Activated CD8-positive, alpha-beta memory T cell treated with anti-CD3 and anti-CD28 coated beads, Interleukin-2, amount 50 U/mL, for 24 hours (primary cell): ENCODE results near the gene NT5DC4.
"Not testable (repeated sequence)": the region's sequence is repeated elsewhere in the genome, so short reads cannot be mapped to it uniquely, and the experiment has no call there.

Experiments used
- DNase-seq: peaks from one replicate; pipeline ENCODE4 v3.0.0-alpha.2; 2020; ENCODE audit errors: extremely low read depth

The NT5DC4 gene

DNA sequence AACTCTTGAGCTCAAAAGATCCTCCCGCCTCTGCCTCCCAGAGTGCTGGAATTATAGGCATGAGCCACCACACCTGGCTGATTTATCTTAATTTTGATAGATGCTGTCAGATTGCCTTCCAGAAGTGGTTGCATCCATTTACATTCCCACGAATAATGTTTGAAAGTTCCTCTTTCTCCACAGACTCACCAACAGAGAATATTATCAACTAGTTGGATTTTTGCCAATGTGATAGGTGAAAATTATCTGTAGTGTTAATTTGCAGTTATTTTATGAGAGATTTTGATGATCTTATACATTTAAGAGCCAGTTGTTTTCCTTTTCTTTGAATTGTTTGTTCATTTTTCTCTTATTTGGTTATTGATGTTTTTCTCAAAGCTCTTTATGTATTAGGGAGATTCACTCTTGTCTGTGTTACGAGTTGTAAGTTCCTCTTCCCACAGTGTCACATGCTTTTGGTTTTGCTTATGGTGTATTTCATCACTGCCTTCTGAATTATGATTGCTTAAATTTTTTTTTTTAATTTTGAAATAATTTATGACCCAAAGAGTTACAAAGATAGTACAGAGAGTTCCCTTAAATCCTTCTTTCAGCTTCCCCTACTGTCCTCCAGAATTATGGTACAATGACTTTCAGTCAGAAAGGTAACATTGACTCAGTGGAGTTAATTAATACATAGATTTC, 20.7 kb upstream of the NT5DC4 start:
- no peak for DNase-seq

DNA sequence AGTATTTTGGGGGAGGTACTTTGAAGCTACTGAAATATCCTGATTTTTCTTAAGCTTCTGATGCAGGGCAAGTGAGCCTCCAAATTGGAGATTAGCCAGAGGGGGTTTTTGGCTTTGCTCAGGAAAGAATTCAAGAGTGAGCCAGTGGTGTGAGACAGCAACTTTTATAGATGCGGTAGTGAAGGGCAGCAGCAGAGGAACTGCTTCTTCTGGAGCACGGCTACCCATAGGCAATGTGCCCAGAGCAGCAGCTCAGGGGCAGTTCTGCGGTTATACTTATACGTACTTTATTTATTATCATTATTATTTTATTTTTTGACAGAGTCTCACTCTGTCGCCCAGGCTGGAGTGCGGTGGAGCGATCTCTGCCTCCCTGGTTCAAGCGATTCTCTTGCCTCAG, 19.8 kb upstream of the NT5DC4 start:
- no peak for DNase-seq

DNA sequence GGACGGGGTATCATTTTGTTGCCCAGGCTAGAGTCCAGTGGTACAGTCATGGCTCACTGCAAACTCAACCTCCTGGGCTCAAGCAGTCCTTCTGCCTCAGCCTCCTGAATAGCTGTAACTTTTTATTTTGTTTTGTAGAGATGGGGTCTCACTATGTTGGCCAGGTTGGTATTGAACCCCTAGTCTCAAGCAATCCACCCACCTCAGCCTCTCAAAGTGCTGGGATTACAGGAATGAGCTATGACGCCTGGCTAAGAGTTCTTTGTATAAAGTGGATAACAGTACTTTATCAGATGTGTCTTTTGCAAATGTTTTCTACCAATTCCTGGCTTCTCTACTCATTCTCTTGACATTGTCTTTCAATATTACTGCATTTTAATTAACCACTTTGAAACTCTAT, 17.1 kb upstream of the NT5DC4 start:
- DNase-seq = no peak

DNA sequence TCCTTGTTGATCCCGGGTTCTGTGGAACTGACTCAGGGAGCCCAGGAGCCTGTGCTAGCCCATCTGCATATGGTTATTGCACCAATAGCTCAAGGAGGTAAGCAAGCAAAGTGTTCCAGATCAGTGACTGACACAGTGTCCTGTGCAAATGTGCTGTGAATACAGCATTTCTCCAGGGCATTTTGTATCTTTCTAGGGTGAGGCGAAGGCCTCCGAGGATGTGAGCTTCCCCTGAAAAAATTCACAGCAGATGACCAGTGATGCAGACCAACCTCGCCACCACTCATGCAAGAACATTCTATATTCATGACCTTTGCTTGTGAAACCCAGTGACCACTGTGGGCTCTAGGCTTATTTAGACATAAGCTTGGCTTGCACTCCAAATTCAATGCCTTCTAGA, 15.2 kb upstream of the NT5DC4 start:
- DNase-seq = no peak

DNA sequence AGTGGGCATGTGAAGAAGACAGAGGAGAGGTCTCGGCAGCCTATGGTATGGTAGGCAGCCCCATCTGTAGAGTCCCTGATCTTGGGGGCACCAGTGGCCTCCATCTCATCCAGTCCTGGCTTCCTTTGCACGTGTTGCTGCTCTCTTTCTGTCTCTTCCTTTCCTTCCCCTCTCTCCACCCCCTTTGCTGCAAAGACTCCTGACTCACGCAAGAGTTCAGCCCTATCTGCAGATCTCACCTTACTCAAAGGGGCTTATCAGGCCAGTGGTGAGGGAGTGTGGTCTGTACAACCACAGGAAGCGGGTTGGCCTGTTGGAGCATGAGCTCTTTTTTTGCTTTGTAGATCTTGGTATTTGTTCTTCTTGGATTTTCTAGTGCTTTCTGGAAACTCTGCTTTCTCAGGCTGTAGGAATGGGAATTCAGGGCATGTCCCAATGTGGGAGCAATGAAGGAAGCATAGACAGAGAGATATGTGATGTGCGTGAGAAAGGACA, 14.6 kb upstream of the NT5DC4 start:
- DNase-seq = peak; percentile 34

DNA sequence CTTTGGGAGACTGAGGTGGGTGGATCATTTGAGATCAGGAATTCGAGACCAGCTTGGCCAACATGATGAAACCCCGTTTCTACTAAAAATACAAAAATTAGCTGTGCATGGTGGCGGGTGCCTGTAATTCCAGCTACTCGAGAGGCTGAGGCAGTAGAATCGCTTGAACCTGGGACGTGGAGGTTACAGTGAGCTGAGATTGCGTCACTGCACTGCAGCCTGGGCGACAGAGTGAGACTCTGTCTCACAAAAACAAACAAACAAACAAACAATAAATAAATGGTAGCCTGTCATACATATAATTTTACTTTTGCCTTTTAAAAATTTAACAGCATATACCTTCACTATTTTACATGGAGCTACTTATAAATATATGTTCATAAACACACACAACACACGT, 13.9 kb upstream of the NT5DC4 start:
- DNase-seq = not testable (repeated sequence)

DNA sequence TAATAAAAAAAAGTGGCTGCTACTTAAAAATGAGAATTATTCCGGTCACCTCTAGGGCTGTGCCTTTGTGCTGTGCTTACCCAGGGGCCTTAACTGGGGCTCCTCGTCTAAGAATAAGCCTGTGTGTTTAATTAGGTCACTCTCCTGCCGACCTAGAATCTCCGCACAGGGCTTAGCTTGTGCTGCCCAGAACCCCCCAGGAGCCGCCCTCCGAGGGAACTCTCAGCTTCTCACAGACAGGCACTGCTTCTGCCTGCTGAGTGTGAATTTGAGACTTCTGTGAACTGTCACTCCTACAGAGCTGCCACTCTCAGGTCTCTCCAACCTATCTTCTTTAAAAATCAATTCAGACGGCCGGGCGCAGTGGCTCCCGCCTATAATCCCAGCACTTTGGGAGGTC, 11.9 kb upstream of the NT5DC4 start:
- DNase-seq = no peak

DNA sequence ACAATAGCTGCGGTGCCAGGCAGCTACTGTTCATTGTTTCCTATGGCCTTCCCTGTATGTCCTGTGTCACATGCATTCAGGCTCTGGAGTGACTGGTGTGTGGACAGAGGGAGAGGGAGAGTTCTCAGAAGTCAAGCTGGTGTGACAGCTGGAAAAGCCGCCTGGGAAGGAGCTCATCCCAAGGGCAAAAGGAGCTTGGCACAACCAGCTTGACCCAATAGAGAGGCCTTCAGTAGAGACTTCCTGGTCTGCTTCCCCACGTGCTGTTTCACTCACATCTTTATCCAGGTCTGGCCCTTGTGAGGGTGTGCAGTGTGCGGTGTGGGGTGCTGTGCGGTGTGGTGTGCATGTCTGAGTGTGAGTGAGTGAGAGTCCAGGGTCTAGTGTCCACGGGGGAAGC, 11.1 kb upstream of the NT5DC4 start:
- DNase-seq = no peak

DNA sequence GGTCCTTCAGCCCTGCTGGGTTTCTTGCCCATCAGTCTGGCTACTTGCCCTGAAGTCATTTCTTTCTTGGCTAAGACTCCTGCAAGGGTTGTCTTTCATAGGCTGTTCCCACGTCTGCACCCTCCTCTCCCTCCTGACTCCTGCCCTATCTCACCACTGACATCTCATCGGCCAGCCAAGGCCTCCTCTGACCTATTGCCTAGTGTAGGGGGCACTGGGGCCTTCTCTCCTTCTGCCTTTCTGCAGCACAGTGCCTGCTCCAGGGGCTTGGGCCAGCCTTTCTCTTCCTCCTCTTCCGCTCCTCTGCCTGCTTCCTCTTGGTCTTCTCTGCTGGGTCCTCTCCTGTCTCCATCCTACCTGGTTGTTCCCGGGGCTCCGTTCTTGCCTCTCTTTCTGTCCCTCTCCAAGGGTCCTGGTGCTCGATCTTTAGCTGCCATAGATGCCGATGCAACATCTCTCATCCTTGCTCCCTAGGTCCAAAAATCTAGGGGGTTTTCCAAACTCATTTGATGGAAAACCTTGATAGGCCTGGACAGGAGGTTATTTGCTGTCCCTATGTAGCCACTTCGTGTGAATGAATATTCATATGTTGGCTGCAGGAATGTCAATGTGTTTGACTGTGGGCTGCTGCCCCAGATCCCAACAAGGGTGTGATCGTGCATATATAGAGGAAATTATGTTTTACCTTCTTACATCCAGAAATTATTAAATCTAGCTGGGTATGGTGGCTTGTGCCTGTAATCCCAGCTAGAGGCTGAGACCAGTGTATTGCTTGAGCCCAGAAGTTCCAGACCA, 9.7 kb upstream of the NT5DC4 start:
- no peak for DNase-seq

DNA sequence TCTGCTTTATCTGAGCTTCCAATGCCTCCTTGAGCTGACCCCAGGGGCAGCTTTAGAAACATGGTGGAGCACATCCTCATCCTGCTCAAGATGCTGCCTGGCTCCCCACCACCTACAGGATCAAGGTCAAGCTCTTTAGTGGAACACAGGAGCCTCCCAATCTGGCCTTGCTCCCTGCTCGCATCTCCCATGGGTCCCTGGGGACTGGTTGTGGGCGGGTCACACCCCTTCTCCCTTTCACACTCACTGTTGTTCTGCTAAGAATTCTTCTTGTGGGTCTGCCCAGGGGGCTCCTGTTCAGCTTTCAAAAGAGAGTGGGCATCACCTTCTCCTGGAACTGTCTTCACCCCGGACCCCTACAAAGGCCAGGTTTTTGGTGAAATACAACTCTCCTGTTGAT, 8.4 kb upstream of the NT5DC4 start:
- no peak for DNase-seq

DNA sequence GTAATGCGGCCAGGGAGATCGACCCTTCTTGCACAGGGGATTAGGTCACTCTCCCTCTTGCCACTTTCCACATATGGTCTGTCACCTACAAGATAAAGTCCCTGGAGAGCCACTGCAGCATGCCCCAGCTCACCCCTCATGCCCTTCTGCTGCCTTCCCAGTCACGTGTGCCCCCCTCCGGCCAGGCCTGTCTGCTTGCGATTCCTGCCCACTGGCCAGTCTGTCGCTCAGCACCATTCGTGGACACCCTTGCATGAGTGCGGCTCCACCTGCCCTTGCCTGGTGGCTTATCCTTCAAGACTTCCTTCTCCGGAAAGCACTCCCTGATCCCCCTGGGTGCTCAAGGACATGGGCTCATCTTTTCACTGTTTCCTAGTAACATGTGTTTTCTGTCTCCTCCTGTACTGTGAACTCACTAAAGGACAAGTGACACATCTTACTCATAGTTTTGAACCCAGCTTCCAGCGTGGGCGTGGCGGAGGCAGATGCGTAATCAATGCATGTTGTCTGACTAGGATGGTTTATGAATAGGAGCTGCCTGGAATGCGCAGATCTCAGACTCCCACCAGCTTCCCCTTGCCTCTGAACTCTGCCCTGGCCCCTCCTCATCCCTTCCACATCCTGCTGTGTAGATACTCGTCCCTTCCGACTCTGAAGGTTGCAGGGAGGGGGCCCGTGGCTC, 7.8 kb upstream of the NT5DC4 start:
- DNase-seq = no peak

DNA sequence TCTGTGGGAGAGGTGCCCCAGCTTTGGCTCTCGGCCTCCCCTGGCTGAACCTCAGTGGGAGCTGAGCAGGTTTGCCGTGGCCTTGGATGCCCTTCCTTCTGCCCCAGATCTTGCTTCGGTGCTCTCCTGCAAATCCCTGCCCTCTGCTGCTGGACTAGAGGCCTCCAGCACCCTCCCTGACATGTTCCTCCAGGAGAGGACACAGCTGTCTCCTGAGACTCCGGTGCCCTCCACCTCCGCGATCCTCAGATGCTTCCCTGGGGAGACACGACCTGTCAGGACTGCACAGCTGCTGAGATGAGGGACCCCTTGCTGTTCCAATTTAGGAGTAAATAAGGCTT, 7.3 kb upstream of the NT5DC4 start:
- no peak for DNase-seq

DNA sequence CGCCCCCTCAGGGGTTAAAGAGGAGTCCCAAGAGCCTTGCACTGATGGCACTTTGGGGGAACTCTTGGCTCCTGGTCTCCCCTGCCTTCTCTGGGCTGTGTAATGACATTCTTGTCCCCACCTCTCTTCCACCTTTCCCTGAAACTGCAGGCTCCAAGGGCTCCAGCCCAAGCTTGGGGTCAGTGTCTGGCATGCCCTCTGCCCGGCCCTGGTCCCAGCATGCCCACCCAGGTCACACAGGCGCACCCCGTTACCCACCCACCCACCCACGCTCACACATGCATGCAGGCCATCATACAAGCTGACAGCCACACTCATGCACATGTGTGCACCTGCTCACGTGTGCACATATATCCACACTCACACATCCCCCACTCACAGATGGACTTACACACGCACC, 6.9 kb upstream of the NT5DC4 start:
- no peak for DNase-seq

DNA sequence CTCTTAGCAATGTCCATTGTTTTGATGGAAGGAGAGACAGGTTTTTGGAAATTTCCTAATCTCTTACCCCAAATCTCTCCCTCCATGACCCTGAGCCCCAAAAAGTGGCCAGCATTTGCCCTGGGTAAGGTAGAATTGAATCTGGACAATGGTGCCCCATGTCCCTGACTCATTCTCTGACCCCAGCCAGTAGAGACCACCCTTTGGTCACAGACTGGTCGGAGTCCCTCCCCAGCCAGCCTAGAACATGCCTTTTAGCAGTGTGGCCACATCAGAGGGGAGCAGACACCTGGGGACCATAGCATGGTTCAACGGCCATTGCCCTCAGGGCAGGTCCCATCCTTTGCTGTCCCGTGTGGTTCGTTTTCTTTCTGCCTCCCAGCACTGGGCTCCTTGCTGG, 6.5 kb upstream of the NT5DC4 start:
- no peak for DNase-seq

DNA sequence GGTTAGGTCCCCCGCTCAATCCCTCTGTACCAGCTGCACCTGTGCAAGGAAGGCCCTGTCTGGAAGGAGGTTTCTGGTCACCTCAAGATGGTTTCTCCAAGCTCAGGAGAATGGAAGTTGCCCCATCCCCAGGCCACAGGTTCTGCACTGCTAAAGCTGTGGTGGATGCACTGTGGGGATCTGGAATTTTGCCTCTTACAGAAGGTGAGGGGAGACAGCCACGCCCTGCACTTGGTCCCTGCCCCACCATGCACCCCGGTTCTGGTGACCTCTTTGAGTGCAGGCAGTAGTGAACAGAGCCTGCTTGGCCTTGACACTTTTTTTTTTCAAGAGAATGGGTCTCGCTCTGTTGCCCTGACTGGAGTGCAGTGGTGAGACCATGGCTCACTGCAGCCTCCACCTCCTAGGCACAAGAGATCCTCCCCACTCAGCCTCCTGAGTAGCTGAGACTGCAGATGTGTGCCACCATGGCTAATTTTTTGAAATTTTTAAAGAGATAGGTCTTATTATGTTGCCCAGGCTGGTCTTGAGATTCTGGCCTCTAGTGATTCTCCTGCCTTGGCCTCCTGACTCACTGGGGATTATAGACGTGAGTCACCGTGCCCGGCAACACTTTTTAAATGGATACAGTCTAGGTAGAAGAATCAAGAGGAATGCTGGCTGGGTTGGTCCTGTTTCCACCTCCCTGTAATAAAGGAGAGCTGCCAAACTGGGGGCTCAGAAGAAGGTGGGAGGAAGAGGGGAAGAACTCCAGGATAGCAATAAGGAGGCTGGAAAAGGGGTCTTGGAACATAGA, 5.8 kb upstream of the NT5DC4 start:
- no peak for DNase-seq

DNA sequence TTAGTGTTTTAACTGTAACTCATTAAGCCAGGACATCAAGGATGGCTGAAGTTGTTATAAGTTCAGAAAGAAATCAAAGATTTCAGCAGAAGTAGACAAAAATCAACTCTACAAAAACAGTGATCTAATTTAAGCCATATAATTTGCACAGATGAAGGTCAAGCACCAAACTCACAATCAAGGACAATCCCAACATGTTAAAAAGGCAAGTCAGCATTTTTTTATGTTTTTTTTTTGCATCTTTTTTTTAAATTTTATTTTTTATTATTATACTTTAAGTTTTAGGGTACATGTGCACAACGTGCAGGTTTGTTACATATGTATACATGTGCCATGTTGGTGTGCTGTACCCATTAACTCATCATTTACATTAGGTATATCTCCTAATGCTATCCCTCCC, 4.7 kb upstream of the NT5DC4 start:
- DNase-seq = not testable (repeated sequence)

DNA sequence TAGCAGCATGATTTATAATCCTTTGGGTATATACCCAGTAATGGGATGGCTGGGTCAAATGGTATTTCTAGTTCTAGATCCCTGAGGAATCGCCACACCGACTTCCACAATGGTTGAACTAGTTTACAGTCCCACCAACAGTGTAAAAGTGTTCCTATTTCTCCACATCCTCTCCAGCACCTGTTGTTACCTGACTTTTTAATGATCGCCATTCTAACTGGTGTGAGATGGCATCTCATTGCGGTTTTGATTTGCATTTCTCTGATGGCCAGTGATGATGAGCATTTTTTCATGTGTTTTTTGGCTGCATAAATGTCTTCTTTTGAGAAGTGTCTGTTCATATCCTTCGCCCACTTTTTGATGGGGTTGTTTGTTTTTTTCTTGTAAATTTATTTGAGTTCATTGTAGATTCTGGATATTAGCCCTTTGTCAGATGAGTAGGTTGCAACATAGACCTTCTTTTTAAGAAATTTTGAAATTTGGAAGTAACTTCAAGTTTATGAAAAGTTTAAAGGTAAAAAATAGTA, 3.9 kb upstream of the NT5DC4 start:
- DNase-seq = not testable (repeated sequence)

DNA sequence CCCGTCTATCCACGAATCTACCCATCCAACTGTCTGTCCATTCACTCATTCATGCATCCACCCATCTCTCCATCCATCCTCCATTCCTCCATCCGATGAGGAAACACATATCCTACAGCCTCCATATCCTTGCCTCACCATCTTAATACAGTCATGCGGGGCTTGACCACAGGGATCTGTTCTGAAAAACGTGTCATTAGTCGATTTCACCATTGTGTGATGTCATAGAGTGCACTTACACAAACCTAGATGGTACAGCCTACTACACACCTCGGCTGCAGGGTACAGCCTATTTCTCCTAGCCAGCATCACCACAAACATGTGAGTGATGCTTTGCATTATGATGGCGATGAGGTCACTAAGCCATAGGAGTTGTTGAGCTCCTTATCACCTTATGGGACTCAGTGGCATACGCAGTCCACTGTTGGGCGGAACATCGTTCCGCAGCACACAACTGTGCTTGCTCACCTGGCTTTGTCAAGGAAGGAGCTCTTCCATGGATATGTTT, 1.9 kb upstream of the NT5DC4 start:
- DNase-seq = no peak

DNA sequence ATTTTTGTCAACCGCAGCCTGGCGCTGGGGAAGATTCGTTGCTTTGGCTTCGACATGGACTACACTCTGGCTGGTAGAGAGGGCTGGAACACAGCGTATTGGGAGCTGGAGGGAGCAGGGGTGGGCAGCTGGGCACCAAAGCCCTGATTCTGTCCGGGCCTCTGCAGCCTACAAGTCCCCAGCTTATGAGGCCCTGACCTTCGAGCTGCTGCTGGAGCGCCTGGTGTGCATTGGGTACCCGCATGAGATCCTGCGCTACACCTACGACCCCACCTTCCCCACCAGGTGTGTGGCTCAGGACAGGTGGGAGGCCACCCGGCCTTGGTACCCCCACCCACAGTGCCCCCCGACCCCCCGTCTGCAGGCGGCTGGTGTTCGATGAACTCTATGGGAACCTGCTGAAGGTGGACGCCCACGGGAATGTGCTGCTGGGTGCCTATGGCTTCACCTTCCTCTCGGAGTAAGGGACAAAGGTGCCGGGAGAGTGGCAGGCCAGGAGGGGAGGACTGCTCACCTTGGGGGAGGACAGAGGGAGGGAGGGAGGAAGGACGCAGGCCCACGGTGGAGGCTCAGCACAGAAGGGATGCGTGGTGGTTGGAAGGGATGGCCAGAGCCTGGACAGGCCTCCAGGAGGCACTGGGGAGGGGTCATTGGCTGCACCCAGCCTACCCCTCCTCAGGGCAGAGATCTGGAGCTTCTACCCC, 1.2 kb downstream of the NT5DC4 start:
- no peak for DNase-seq

DNA sequence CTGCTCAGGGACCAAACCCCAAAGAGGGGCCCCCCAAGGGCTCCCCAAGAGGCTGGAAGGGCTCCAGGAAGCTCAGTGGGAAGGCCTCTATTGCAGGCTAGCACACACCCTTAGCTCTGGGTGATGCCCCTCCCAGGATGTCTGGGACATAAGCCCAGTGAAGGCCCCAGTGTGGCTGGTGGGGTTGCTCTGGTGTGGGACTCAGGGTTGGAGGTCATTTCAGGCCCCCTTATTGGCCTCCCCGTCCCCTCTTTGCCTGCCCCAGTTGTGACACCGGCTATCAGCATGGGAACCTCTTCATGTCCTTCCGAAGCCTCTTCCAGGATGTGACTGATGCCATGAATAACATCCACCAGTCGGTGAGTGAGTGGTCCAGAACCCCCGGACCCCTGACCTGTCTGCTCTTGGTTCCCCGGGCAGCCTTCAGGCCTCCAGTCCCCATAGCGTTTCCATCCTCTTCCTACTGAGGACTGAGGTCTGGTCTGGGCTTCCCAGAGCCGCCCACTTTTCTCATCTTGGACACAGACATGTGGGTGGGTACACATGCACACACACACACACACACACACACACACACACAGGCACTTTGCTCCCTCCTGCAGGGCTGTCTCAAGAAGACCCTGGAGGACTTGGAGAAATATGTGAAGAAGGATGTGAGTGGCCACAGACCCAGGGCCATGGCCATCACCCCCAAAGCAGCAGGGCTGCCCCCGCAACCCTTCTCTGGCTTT, 2.2 kb downstream of the NT5DC4 start:
- DNase-seq = no peak
